ENCODE data around the gene CHRNG.

CHRNG gene

GRCh38 chr2:232539298-232540231 lies at the start of gene CHRNG:
Gene CHRNG (plus strand): TSS chr2:232539692. CDS start chr2:232539748, 56 bp downstream.
- TF ChIP-seq CTCF (IDR thresholded peaks at IDR 0.05) = no peak

GRCh38 chr2:232490221-232491138 lies 49.0 kb upstream of the CHRNG start:
- no peak for TF ChIP-seq CTCF (IDR thresholded peaks at IDR 0.05)

GRCh38 chr2:232491139-232491780 lies 48.2 kb upstream of the CHRNG start:
- no peak for TF ChIP-seq CTCF (IDR thresholded peaks at IDR 0.05)

GRCh38 chr2:232492236-232492848 lies 47.1 kb upstream of the CHRNG start:
- TF ChIP-seq CTCF (IDR thresholded peaks at IDR 0.05) = no peak

GRCh38 chr2:232492963-232493700 lies 46.4 kb upstream of the CHRNG start:
- TF ChIP-seq CTCF (IDR thresholded peaks at IDR 0.05) = no peak

GRCh38 chr2:232493701-232494474 lies 45.6 kb upstream of the CHRNG start:
- no peak for TF ChIP-seq CTCF (IDR thresholded peaks at IDR 0.05)

Data from LNCAP (cell line).